ENCODE data around the gene ERG. TPM values are rescaled to one million over a fixed set of nuclear protein-coding genes. Genes with fewer than 3 reads are reported as not detected.

ERG gene
- total and polyA plus RNA-seq, 9 of the 15 experiments (the other 6 are each of a cell fraction or from before 2014, with no cell fraction given): 0.06 TPM; not detected in 8

- Histone ChIP-seq H3K36me3 (ENCODE audit: control insufficient read depth, insufficient read depth, low read length) (no peaks in the 10 kb centered on the region), H3K9me1 (ENCODE audit: control insufficient read depth, insufficient read depth, low read length) (no peaks in the 10 kb centered on the region), H3K4me1 (replicated peaks in 1 of 2; ENCODE audit: control insufficient read depth in 2 of 2, insufficient read depth in 2 of 2, low read length in 2 of 2) (no peaks in the 10 kb centered on the region), H2AFZ (ENCODE audit: low read depth, low read length) (no peak overlapping the region), H3K27ac (ENCODE audit: extremely low read depth, low read depth, low read length) (no peak overlapping the region), H3K4me3 (no peak overlapping the region), H3K27me3 (ENCODE audit: control insufficient read depth in 2 of 2, insufficient read depth in 2 of 2, low read length in 2 of 2) (peaks cover 14 to 29% of the 10 kb centered on the region in 2 experiments), H3K9me3 (replicated peaks; ENCODE audit: control insufficient read depth, insufficient read depth, low read depth, low read length) (no peaks in the 10 kb centered on the region), H3K4me2 (ENCODE audit: insufficient read depth, low read length) (no peak overlapping the region), H3K9ac (ENCODE audit: insufficient read depth in 1 of 2, low read depth in 2 of 2, low read length in 2 of 2) (no peak overlapping the region), H3K79me2 (ENCODE audit: control insufficient read depth, insufficient read depth, low read length) (no peaks in the 10 kb centered on the region), H4K20me1 (replicated peaks; ENCODE audit: control insufficient read depth, insufficient read depth, low read length) (peaks cover 5% of the 10 kb centered on the region; the same call in 1 of the 2 replicates)
- FAIRE-seq (no peak), DNase-seq (ENCODE audit: extremely low read depth in 1 of 4, low spot score in 3 of 4) (no peak), ATAC-seq (no peak)
- intact Hi-C loops (cut with micrococcal nuclease): no loop called here
- CTCF ChIA-PET (ENCODE audit: low intra/inter-chr PET ratio): no interaction called here
- 2% methylated on average over 9 of the region's 9 CpGs for WGBS (ENCODE audit: insufficient coverage, low coverage, missing lambda C conversion rate)
- no TSS peak for BruUV-seq (replicated peaks)
- POLR2A ChIA-PET: no interaction called here
- in situ Hi-C loops (cut with MboI): no loop called here
- TF ChIP-seq E2F6 (IDR thresholded peaks at IDR 0.05; ENCODE audit: borderline replicate concordance in 1 of 2, extremely low read depth in 1 of 2, insufficient read depth in 1 of 2, insufficient read length in 1 of 2, low read depth in 1 of 2, low read length in 1 of 2, poor library complexity in 1 of 2, severe bottlenecking in 1 of 2): peak in 1 of 2 experiments; percentile 23
- no peak for TF ChIP-seq CTBP1 (IDR thresholded peaks at IDR 0.05; ENCODE audit: borderline replicate concordance)
Observed at GRCh38 chr21:38525454-38525853, 27.2 kb upstream of the ERG start.
